SKM-1 treated with dmso at 0.1 percent for 144 hours (cell line): Measurements from ENCODE around the gene POU2AF1.

ENCODE experiments used
- DNase-seq: peaks from one replicate; lab custom pipeline; 2025; ENCODE audit not compliant: unreplicated experiment; lab: John Stamatoyannopoulos, UW

POU2AF1 gene

DNA sequence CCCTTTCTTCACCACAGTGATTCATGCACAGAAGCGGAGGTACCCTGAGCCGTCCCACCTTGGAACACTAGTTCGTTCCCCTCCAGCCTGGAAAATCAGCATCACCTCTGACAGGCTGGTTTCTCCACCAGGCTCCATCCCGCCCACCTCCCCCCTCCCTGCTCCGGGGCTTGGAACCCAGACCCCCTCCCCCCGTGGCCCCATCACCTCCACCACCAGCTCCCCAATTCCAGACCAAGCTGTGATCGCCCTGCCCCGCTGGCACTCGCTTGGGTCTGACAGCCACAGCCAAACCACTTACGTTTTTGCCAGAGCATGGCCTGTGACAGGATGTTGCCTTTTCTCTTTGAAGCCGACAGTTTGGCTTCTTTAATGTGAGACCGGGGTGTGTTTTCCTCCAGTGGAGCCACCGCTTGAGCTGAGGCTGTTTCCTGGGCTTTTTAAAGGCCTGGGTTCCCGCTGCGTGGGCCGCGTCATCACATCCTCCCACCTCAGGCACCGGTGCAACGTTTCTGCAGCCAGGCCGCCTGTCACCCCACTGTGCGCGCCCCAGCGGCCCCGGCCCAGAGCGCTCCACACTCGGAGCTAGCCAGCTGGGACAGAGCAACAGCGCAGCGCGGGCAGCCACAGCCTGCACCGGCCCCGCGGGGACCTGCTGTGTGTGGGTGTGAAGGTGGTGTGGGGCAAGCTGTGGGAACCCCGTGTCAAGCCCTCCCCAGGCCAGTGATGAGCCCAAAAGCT is at the start of gene POU2AF1:
POU2AF1 (minus strand) TSS at position 415 of the 741 bp plus-strand sequence; CDS start at position 317, 98 bp downstream.
- no peak for DNase-seq

DNA sequence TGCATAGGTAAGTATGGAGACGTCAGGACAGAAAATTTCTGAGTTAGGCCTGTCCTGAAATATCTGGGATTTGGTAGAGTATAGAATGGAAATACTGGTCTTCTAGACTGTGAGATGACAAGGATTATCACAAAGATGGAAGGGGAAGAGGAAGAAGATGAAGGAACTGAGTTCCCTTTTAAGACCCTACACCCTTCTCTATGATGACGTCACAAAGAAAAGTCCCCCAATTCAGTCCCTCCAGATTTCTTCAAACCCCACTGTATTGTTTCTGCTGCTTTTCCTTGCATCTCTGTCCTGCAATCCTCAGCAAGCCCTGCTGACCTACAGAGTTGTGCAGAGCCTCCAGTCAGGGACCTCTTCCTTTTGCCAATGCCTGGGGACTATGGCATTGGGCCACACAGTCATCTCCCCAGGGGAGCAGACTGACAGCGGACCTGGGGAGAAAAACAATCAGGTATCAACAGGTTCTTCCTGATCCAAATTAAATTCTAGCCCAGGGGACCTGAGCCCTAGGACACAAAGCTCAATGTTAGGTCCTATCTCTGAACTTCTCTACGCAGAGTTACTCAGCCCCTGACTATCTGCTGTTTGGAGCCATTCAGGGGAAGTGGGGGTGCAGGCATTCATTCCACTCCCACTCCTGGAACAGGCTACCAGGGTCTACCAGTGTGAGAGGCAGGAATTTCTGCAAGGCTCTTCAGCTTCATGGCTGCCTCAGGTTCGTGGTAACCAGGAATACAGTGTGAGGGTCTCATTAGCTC is 49.2 kb upstream of the POU2AF1 start:
- no peak for DNase-seq

- no peak for DNase-seq
These were observed 48.4 kb upstream of the POU2AF1 start for GRCh38 chr11:111427471-111427912.

- DNase-seq, result no peak
These were observed 47.5 kb upstream of the POU2AF1 start for GRCh38 chr11:111426617-111427016.

- DNase-seq, result no peak
These were observed 44.2 kb upstream of the POU2AF1 start for GRCh38 chr11:111423250-111423615.

DNA sequence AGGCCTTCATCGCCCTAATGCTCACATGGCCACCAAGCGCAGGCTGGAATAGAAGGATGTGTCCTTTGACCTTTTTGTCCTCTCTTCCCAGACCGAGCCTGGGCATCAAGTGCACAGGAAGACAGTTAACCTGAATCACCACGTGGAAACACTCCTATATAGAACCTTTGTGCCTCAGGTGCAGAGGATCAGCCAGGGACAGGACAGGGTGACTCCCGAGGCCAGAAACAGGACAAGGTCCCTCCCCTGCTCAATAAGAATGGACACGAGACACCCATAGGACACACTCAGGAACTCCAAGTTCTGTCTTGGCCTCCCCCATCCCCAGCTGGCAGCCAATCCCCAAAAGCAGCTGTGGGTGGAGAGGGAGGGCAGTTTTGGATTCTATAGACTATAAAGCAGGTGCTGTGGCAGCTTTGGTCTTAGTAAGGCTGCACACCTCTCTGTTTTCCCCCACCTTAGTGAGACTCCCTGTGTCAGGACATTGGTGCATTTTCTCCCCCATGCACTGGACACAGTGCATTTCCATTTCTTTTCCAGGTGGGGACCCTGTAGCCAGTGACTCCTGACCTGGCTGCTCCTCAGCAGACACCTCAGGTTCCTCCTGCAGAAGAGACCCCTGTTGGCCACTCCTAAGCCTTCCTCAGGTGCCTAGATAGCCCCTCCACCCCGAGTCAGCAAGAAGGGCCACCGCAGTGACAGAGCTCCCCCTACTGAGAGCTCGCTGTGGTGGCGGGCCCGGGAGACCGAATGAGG is 43.6 kb upstream of the POU2AF1 start:
- DNase-seq, result peak; percentile 21

GRCh38 chr11:111421251-111421650 is 42.2 kb upstream of the POU2AF1 start:
- DNase-seq, result no peak

DNA sequence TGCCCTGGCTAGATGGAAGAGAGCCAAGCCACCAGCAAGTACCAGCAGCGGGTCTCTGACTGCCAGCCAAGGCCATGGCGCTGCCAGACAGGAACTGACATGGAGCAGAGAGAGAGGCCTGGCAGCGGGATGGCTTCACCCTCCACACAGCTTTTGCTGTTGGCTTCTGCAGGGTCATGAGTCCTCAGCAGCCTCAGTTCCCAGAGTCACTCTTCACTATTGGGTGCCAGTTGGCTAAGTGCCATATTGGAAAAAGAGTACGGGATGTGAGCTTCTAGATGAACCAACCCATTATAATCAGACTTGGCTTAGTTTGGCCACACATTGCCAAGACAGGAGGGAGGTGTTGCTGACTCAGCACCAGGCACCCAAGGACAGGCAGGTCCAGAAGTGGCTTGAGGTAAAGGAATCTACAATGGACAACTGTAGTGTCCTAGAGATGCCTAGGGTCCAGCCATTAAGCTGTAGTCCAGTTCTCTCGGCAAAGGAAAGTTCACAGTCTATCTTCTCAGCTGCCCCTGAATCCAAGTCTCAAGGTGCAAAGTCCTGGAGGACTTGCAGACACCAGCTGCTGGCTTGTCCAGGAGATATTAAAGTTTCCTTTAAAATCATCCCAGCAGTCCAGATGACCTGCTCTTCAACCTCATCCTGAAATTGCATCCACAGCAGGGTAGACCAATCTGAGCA is 40.7 kb upstream of the POU2AF1 start:
- DNase-seq, result no peak

- DNase-seq, result no peak
These were observed 40.1 kb upstream of the POU2AF1 start for GRCh38 chr11:111419181-111419580.

- no peak for DNase-seq
These were observed 39.3 kb upstream of the POU2AF1 start for GRCh38 chr11:111418436-111418787.

DNA sequence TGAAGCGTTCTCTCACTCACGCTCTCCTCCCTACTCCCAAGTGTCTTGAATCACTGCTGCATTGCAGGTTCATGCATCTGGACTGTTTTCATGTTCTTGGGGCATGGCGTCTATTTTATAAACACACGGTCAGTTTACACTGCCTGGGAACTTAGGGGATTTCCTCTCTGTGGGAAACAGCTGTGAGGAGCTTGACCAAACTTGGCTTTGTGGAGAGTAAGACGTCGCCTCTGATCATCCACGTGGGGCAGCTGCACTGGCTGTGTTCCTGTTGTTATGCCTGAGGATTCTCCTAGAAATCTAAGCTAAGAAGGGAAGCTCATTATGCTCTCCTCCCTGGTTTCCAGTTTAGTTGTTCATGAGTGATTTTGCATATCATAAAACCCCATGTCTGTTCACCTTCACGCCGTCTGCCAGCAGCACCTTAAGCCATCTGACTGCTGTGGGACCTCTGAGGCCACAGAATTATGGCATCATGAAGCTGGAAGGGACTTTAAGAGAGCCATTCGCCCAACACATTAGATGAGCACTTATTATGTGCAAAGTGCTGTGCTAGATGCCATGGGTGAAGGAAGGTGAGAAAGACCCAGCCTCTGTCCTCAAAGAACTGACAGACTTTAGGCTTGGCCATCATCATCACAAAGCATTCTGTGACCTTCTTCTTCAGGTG is 38.8 kb upstream of the POU2AF1 start:
- no peak for DNase-seq

DNA sequence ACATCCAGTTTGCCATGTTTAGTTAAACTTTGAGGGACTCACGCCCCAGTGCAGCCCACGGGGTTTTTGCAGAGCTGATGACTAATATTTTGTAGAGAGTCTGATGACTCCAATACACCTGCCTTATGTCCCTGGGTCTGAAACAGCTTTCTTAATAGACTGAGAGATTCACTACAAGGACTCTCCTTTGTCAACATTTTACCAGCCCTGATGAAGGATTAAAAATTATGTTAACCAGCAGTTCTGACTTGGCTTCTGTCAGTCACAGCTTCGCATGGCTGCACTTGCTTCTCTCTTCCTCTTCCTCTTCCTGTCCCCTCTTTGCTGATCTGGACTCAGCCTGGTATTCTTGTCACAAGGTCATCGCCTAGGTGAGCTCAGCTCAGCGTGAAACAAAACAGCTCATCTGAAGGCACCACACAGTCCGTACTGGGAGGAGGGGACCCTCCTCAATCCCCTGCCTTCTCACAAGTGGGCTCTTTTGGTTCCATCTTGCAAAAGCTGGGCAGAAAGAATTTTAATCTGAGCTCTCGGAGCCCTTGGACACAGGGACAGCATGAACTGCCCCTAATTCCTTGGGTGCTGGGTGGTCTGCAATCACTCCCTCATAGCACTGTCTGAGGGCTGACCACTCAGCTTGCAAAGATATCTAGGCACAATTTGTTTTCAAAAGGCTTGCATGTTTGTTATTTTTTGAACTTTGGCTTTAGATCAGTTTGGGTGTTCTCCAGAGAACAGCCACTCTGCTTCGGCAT is 38.1 kb upstream of the POU2AF1 start:
- DNase-seq, result peak; percentile 24

- DNase-seq, result no peak
These were observed 37.3 kb upstream of the POU2AF1 start for GRCh38 chr11:111416231-111416960.

DNA sequence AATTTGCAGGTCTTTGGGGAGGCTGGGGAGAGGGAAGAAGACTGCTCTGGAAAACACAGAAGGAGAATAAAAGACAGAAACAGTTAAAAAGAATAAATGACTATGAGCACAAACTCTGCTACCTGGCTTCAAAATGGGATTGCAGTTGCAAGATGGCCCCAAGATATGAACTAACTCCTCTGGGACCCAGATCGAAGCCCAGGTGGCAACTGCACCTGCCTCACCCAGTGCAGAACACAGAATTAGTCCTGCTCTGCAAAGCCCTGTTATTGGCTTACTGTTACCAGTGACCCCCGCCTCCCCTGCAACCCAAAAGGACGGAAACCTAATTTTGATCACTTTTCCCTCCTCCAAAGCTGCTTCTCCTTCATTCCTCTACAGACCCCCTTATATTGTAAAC is 35.9 kb upstream of the POU2AF1 start:
- no peak for DNase-seq

GRCh38 chr11:111414267-111414931 is 35.3 kb upstream of the POU2AF1 start:
- no peak for DNase-seq

GRCh38 chr11:111413849-111414248 is 34.8 kb upstream of the POU2AF1 start:
- no peak for DNase-seq

- no peak for DNase-seq
These were observed 33.2 kb upstream of the POU2AF1 start for GRCh38 chr11:111412293-111412692.

DNA sequence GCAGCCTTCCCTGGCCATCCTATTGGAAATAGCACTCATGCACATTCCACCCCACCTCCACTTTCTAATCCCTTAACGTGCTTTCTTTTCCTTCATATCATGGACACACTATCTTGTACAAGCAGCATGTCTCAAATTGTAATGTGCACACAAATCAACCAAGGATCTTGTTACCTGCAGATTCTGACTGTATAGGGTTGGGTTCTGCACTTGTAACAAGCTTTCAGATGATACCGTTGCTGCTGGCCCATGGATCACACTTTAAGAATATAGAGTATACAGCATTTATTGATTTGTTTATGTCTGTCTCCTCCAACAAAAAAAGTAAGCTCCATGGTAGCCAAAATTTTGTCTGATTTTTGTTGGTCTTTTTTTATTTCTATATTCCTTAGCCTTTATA is 32.4 kb upstream of the POU2AF1 start:
- DNase-seq, result no peak

- DNase-seq, result no peak
These were observed 31.9 kb upstream of the POU2AF1 start for GRCh38 chr11:111410951-111411350.
